MCF 10A (cell line): Measurements from ENCODE around the gene ACOXL. TPM values are rescaled to one million over a fixed set of nuclear protein-coding genes. Genes with fewer than 3 reads are reported as not detected.

Experiments
- BruUV-seq: library from RNA; stranded (reverse); fragments of 400-500 nt; replicated peaks from 2 replicates; lab custom pipeline; 2021; lab: Mats Ljungman, UMichigan
- CTCF ChIA-PET: fragments of 300-600 bp; sonication (Branson Sonifier 250); formaldehyde crosslinking; extraction: SDS; loops from one replicate; lab custom pipeline; 2021; ENCODE audit warnings: antibody characterized with exemption, inconsistent platforms; lab: Yijun Ruan, JAX
- POLR2A ChIA-PET: fragments of 300-600, 350-650 bp; sonication (Branson Sonifier 250); formaldehyde crosslinking; extraction: SDS; loops from one replicate; lab custom pipeline; 2020; ENCODE audit warnings: antibody characterized with exemption, inconsistent platforms; lab: Yijun Ruan, JAX
- DNase-seq: peaks from one replicate; pipeline ENCODE4 v3.0.0-alpha.2; 2018; ENCODE audit not compliant: unreplicated experiment
- H3K27ac Mint-ChIP-seq: one replicate; pipeline ENCODE4 v1.8.0; 2022; ENCODE audit warnings: mild to moderate bottlenecking, low read depth, mixed read lengths; ENCODE audit not compliant: unreplicated experiment
- H3K27me3 Mint-ChIP-seq: one replicate; pipeline ENCODE4 v1.8.0; 2022; ENCODE audit warnings: mixed read lengths; ENCODE audit not compliant: insufficient read depth, unreplicated experiment
- H3K36me3 Mint-ChIP-seq: one replicate; pipeline ENCODE4 v1.8.0; 2022; ENCODE audit warnings: mild to moderate bottlenecking, moderate library complexity, mixed read lengths; ENCODE audit not compliant: insufficient read depth, unreplicated experiment
- H3K4me1 Mint-ChIP-seq: one replicate; pipeline ENCODE4 v1.8.0; 2022; ENCODE audit warnings: mixed read lengths; ENCODE audit not compliant: insufficient read depth, unreplicated experiment
- H3K4me3 Mint-ChIP-seq: one replicate; pipeline ENCODE4 v1.8.0; 2022; ENCODE audit warnings: mild to moderate bottlenecking, moderate library complexity, mixed read lengths; ENCODE audit not compliant: unreplicated experiment
- H3K9me3 Mint-ChIP-seq: one replicate; pipeline ENCODE4 v1.8.0; 2022; ENCODE audit warnings: mixed read lengths; ENCODE audit not compliant: unreplicated experiment
- intact Hi-C: fragments of 100-400 bp; cut with micrococcal nuclease; formaldehyde crosslinking; loops from 2 replicates; pipeline ENCODE4 v1.14.1; 2022
- total RNA-seq: library from RNA; stranded (reverse); gene quantifications from 2 replicates; pipeline ENCODE4 v1.2.3, GENCODE V29; 2022
- TF ChIP-seq, protein P1 (sequence below): fragments of 200-600 bp; IDR thresholded peaks from one replicate; pipeline ENCODE4 v1.8.0; 2022; ENCODE audit warnings: antibody characterized with exemption, mild to moderate bottlenecking; ENCODE audit not compliant: unreplicated experiment

ACOXL gene
- total RNA-seq, 1 experiment from 2014 or later: not detected

DNA sequence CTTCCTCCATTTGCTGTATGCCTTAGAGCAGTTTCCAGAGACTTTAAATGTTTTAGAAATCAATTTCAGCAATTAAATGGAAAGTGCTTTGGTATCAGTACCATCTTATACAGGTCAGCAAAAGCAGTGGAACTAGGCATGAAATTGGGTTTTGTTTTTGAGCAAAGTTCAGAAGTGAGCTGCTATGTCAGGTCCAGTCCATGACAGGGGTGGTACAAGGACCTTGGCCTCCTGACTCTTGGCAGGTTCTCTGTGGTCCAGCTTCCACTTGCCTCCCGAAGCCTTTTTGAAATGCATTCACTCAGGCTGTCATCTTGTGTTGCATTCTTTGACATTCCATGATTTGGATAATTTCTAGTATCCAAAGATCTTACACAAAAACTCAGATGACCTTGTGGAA lies 159.3 kb downstream of the ACOXL start:
- Mint-ChIP-seq H3K27me3 (peaks cover 13% of the 10 kb centered on the region), H3K4me1 (peaks cover 5% of the 10 kb centered on the region), H3K9me3 (peaks cover 18% of the 10 kb centered on the region), H3K27ac (no peak overlapping the region), H3K36me3 (no peaks in the 10 kb centered on the region), H3K4me3 (no peak overlapping the region)
- intact Hi-C loops: no loop called here
- POLR2A ChIA-PET: no interaction called here
- no TSS peak for BruUV-seq
- CTCF ChIA-PET: no interaction called here
- DNase-seq: no peak
- TF ChIP-seq, protein P1, sequence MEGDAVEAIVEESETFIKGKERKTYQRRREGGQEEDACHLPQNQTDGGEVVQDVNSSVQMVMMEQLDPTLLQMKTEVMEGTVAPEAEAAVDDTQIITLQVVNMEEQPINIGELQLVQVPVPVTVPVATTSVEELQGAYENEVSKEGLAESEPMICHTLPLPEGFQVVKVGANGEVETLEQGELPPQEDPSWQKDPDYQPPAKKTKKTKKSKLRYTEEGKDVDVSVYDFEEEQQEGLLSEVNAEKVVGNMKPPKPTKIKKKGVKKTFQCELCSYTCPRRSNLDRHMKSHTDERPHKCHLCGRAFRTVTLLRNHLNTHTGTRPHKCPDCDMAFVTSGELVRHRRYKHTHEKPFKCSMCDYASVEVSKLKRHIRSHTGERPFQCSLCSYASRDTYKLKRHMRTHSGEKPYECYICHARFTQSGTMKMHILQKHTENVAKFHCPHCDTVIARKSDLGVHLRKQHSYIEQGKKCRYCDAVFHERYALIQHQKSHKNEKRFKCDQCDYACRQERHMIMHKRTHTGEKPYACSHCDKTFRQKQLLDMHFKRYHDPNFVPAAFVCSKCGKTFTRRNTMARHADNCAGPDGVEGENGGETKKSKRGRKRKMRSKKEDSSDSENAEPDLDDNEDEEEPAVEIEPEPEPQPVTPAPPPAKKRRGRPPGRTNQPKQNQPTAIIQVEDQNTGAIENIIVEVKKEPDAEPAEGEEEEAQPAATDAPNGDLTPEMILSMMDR: no peak

DNA sequence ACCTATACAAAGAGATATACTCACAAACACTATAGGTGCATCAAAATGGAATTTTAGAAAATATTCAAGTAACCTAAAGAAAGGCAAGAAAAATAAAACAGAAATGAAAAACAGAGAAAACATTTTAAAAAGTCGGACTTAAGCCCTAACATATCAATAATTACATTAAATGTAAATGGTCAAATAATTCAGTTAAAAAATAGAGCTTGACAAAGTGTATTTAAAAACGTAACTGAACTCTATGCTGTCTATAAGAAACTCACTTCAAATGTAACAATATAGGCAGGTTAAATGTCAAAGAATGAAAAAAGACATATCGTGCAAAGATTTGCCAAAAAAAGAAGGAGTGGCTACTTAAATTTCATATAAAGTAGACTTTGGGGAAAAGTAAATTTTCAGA lies 163.9 kb downstream of the ACOXL start:
- H3K9me3 Mint-ChIP-seq: peaks cover 25% of the 10 kb centered on the region
- no peak overlapping the region for H3K4me3 Mint-ChIP-seq
- BruUV-seq: no TSS peak
- H3K36me3 Mint-ChIP-seq: no peaks in the 10 kb centered on the region
- DNase-seq: no peak
- CTCF ChIA-PET: no interaction called here
- no peaks in the 10 kb centered on the region for H3K4me1 Mint-ChIP-seq
- H3K27me3 Mint-ChIP-seq: peaks cover 13% of the 10 kb centered on the region
- no peak overlapping the region for H3K27ac Mint-ChIP-seq
- TF ChIP-seq, protein P1: no peak
- POLR2A ChIA-PET: no interaction called here
- intact Hi-C loops: no loop called here

DNA sequence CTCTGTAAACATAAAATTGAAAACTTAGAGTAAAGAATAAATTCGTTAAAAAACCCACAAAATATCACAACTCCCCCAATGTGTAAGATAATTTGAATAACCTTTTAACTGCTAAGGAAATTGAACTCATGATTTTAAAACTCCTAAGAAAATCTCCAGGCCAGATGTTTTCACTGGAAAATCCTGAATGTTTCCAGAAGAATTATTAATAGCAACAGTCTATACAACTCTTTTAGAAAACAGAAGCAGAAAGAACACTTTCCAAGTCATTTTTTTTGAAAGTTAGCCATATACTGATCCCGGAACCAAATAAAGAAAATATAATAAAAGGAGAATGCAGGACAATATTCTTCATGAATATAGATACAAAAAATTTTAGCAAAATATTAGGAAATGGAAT lies 165.6 kb downstream of the ACOXL start:
- no peak for DNase-seq
- POLR2A ChIA-PET: no interaction called here
- no TSS peak for BruUV-seq
- peaks cover 25% of the 10 kb centered on the region for H3K9me3 Mint-ChIP-seq
- CTCF ChIA-PET: no interaction called here
- H3K27me3 Mint-ChIP-seq: peaks cover 13% of the 10 kb centered on the region
- no peak overlapping the region for H3K4me3 Mint-ChIP-seq
- TF ChIP-seq, protein P1: no peak
- H3K4me1 Mint-ChIP-seq: no peaks in the 10 kb centered on the region
- H3K36me3 Mint-ChIP-seq: no peaks in the 10 kb centered on the region
- intact Hi-C loops: no loop called here
- H3K27ac Mint-ChIP-seq: no peak overlapping the region

DNA sequence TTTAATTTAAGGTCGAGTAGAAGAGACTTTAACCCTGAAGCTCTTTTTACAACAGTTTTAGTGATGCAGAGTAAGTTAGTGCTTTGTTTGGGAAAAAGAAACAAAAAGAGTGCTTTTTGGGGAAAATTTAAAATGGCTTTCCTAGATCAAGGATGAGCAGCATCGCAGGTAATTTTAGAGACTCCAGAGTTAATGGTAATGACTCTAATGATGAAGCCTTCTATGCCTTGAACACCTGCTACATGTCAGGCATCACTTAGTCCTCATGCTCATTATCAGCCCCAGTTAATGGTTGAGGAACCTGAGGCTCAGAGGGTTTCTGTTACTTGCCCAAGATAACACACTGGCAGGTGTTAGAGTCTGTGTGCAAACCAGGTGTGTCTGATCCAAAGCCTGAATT lies 167.8 kb downstream of the ACOXL start:
- CTCF ChIA-PET: no interaction called here
- TF ChIP-seq, protein P1: no peak
- Mint-ChIP-seq H3K27me3 (peaks cover 22% of the 10 kb centered on the region), H3K4me3 (no peak overlapping the region), H3K4me1 (no peaks in the 10 kb centered on the region), H3K36me3 (no peaks in the 10 kb centered on the region), H3K9me3 (peaks cover 20% of the 10 kb centered on the region), H3K27ac (no peak overlapping the region)
- no TSS peak for BruUV-seq
- intact Hi-C loops: no loop called here
- POLR2A ChIA-PET: no interaction called here
- no peak for DNase-seq
